Stimulated activated CD8-positive, alpha-beta memory T cell treated with anti-CD3 and anti-CD28 coated beads, Interleukin-4, amount 100 ng/mL, for 4 hours (primary cell): Measurements from ENCODE around the gene MRPL41.
A peak's percentile ranks its signal among the peaks of the same experiment; 100 is the strongest.
"Not testable (repeated sequence)": the region's sequence is repeated elsewhere in the genome, so short reads cannot be mapped to it uniquely, and the experiment has no call there.

Experiments
- DNase-seq, 2 donors: peaks; one replicate each; pipeline ENCODE4 v3.0.0-alpha.2; 2020; ENCODE audit warnings: low read depth in 2 of 2, low spot score in 1 of 2

Gene MRPL41

GRCh38 chr9:137582286-137582860, 30.7 kb downstream of the MRPL41 start:
- no peak for DNase-seq

GRCh38 chr9:137583347-137583746, 31.7 kb downstream of the MRPL41 start:
- no peak for DNase-seq

- DNase-seq, result no peak
These were observed 32.3 kb downstream of the MRPL41 start for GRCh38 chr9:137583957-137584356.

GRCh38 chr9:137586854-137587253, 35.2 kb downstream of the MRPL41 start:
- DNase-seq, result no peak

GRCh38 chr9:137588311-137588710, 36.6 kb downstream of the MRPL41 start:
- DNase-seq, result no peak

GRCh38 chr9:137588891-137589290, 37.2 kb downstream of the MRPL41 start:
- DNase-seq, result no peak

GRCh38 chr9:137589441-137590122, 37.9 kb downstream of the MRPL41 start:
- DNase-seq, result no peak

- no peak for DNase-seq
These were observed 38.4 kb downstream of the MRPL41 start for GRCh38 chr9:137590123-137590468.

- DNase-seq, result peak; percentile 72 to 80
These were observed 39.0 kb downstream of the MRPL41 start, which contains the start of gene ZMYND19 for GRCh38 chr9:137590469-137591383. TSS of gene ZMYND19 (minus strand) at chr9:137590512. CDS start at chr9:137590263, 249 bp downstream.

- no peak for DNase-seq
These were observed 41.1 kb downstream of the MRPL41 start for GRCh38 chr9:137592767-137593166.

GRCh38 chr9:137593176-137593575, 41.5 kb downstream of the MRPL41 start:
- DNase-seq, result no peak

GRCh38 chr9:137596577-137596976, 44.9 kb downstream of the MRPL41 start:
- not testable (repeated sequence) for DNase-seq

GRCh38 chr9:137598943-137599342, 47.3 kb downstream of the MRPL41 start:
- DNase-seq, result no peak
